Activated naive CD4-positive, alpha-beta T cell treated with anti-CD3 and anti-CD28 coated beads for 36 hours (primary cell): Measurements from ENCODE around the gene BTBD2. TPM values are rescaled to one million over a fixed set of nuclear protein-coding genes. Genes with fewer than 3 reads are reported as not detected.

Experiments used
- CTCF ChIA-PET: fragments of 350-600 bp; sonication (Branson Sonifier 250); formaldehyde crosslinking; loops from one replicate; lab custom pipeline; 2021; ENCODE audit warnings: antibody characterized with exemption; lab: Charles Lee
- DNase-seq: peaks from one replicate; pipeline ENCODE4 v3.0.0-alpha.2; 2020
- H3K27ac Mint-ChIP-seq: one replicate; pipeline ENCODE4 v1.8.0; 2021; ENCODE audit warnings: mild to moderate bottlenecking, mixed read lengths
- H3K27me3 Mint-ChIP-seq: one replicate; pipeline ENCODE4 v1.8.0; 2021; ENCODE audit warnings: low read depth, mixed read lengths
- H3K36me3 Mint-ChIP-seq: one replicate; pipeline ENCODE4 v1.8.0; 2021; ENCODE audit warnings: low read depth, mixed read lengths
- H3K4me1 Mint-ChIP-seq: one replicate; pipeline ENCODE4 v1.8.0; 2021; ENCODE audit warnings: low read depth, mixed read lengths
- H3K4me3 Mint-ChIP-seq: one replicate; pipeline ENCODE4 v1.8.0; 2021; ENCODE audit warnings: mild to moderate bottlenecking, moderate library complexity, mixed read lengths
- H3K9me3 Mint-ChIP-seq: one replicate; pipeline ENCODE4 v1.8.0; 2021; ENCODE audit warnings: mixed read lengths
- intact Hi-C: fragments of 100-400 bp; cut with micrococcal nuclease; formaldehyde crosslinking; loops from one replicate; pipeline ENCODE4 v1.15.1; 2023
- total RNA-seq, 2 experiments: library from RNA; stranded (reverse); gene quantifications; one replicate each; pipeline ENCODE4 v1.2.3, GENCODE V29; 2021

The BTBD2 gene
- total RNA-seq = 10 to 100 TPM; 37.0 to 49.0 TPM

DNA sequence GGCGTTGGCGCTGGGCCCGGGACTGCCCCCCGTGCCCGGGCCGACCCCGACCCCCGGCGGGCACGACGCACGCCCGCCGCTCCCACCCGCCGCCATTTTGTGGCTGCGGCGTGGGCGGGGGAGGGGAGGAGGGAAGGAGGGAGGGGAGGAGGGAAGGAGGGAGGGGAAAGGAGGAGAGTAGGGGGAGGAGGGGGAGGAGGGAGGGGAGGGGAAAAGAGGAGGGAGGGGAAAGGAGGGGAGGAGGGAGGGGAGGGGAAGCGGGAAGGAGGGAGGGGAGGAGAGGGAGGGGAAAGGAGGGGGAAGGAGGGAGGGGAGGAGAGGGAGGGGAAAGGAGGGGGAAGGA lies at the start of gene BTBD2:
TSS of gene BTBD2 (minus strand) at position 107 of the 343 bp plus-strand sequence. CDS start at position 96, 11 bp downstream.
- H3K27me3 Mint-ChIP-seq = no peaks in the 10 kb centered on the region
- peak; percentile 72 for DNase-seq
- intact Hi-C loops = loop anchor here (5.0 to 10.0 kb wide), 4 partner anchors 67 to 219 kb away; partner anchors contain the start of genes ADAT3, AP3D1, PLEKHJ1 and SCAMP4
- H3K27ac Mint-ChIP-seq = peak within 1 kb of the TSS; percentile 47
- peaks cover 6% of the 10 kb centered on the region for H3K36me3 Mint-ChIP-seq
- CTCF ChIA-PET = no interaction called here
- H3K4me1 Mint-ChIP-seq = peaks cover 17% of the 10 kb centered on the region
- H3K9me3 Mint-ChIP-seq = peaks cover 3% of the 10 kb centered on the region
- peak within 1 kb of the TSS; percentile 66 for H3K4me3 Mint-ChIP-seq

DNA sequence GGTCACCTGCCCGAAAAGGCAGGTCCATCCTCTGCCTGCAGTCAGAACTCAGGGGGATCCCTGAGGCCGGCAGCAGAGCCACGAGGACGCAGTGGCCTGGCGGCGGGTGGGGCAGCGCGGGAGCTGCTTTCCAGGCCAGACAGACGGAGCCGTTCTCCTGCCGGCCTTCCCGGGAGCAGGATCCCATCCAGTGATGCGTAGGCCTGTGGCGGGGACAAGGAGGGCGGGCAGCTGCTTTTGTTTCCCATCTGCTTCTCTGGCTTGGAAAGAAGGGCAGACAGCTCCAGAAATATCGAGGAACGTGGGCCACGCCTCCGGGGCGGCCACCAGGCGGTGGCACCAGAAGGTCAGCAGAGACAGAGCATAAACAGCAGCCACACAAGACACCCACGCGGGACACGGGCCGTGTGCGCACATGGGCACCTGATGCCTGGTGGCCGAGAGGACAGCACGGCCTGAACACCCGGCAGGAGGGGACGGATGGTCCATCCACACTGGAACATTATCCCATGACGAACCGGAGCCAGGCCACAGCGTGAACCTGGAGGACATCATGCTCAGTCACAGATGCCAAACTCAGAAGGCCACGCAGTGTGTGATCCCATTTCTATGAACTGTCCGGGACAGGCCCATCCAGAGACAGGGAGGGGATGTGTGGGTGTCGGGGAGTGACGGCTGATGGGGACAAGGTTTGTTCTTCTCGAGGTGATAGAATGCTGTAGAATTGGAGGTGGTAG lies 49.4 kb upstream of the BTBD2 start:
- intact Hi-C loops = loop anchor here (5.0 kb wide), 2 partner anchors 168 to 183 kb away; no protein-coding TSS in a partner anchor
- no peaks in the 10 kb centered on the region for H3K36me3 Mint-ChIP-seq
- H3K27me3 Mint-ChIP-seq = no peaks in the 10 kb centered on the region
- DNase-seq = no peak
- H3K9me3 Mint-ChIP-seq = no peaks in the 10 kb centered on the region
- peaks cover 20% of the 10 kb centered on the region for H3K4me1 Mint-ChIP-seq
- no peak overlapping the region for H3K4me3 Mint-ChIP-seq
- H3K27ac Mint-ChIP-seq = no peak overlapping the region
- CTCF ChIA-PET = no interaction called here

DNA sequence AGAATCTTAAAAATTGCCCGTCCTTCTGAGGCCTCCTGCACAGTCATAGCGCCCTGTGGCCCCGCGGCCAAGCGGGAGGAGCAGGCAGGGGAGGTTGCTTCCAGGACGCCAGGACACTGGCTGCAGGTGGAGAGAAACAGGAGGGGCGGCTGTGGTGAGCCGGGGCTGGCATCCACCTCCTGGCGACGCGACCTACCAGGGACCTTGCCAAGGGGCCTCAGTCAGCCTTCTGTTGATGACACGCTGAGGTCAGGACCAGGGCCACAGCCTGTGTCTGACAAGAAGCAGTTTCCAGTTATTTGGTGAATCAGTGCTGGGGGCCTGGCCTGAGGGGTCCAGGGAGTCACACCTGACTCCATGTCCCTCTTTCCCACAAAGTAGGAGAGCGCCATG lies 48.9 kb upstream of the BTBD2 start:
- no peak for DNase-seq
- CTCF ChIA-PET = no interaction called here
- no peaks in the 10 kb centered on the region for H3K9me3 Mint-ChIP-seq
- H3K36me3 Mint-ChIP-seq = no peaks in the 10 kb centered on the region
- peaks cover 19% of the 10 kb centered on the region for H3K4me1 Mint-ChIP-seq
- no peak overlapping the region for H3K27ac Mint-ChIP-seq
- H3K4me3 Mint-ChIP-seq = no peak overlapping the region
- intact Hi-C loops = loop anchor here (5.0 kb wide), 2 partner anchors 167 to 182 kb away; no protein-coding TSS in a partner anchor
- H3K27me3 Mint-ChIP-seq = no peaks in the 10 kb centered on the region

DNA sequence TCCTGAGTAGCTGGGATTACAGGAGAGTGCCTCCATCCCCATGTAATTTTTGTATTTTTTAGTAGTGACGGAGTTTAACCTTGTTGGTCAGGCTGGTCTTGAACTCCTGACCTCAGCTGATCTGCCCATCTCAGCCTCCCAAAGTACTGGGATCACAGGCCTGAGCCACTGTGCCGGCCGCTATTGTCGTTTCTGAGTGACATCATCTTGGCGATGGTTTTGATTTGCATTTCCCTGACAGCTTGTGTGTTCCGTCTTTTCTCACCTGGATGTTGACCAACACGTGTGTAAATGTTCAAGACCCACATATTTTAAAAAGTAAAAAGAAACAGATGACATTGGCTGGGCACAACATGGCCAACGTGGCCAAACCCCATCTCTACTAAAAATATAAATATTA lies 48.3 kb upstream of the BTBD2 start:
- Mint-ChIP-seq H3K9me3 (no peaks in the 10 kb centered on the region), H3K4me3 (no peak overlapping the region), H3K4me1 (peaks cover 23% of the 10 kb centered on the region), H3K36me3 (no peaks in the 10 kb centered on the region), H3K27ac (no peak overlapping the region), H3K27me3 (no peaks in the 10 kb centered on the region)
- no peak for DNase-seq
- CTCF ChIA-PET = no interaction called here
- intact Hi-C loops = loop anchor here (5.0 kb wide), 2 partner anchors 167 to 182 kb away; no protein-coding TSS in a partner anchor

DNA sequence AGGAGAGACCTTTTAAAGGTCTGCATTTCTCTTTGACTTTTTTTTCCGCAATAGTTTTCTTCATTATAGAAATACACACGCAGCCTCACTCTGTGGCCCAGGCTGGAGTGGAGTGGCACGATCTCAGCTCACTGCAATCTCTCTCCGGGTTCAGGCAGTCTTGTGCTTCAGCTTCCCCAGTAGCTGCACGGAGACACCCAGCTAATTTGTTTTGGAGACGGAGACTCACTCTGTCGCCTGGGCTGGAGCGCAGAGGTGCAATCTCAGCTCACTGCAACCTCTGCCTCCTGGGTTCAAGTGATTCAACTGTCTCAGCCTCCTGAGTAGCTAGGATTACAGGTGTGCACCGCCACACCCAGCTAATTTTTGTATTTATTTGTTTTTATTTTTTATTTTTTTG lies 47.3 kb upstream of the BTBD2 start:
- Mint-ChIP-seq H3K27ac (peak overlapping the region; percentile 34), H3K9me3 (no peaks in the 10 kb centered on the region), H3K4me3 (peak overlapping the region; percentile 87), H3K27me3 (no peaks in the 10 kb centered on the region), H3K36me3 (no peaks in the 10 kb centered on the region), H3K4me1 (peaks cover 29% of the 10 kb centered on the region)
- no peak for DNase-seq
- CTCF ChIA-PET = interaction anchor here (1.7 kb wide), 1 partner anchor 43 kb away, joined by 7 read pairs; no protein-coding TSS in a partner anchor
- intact Hi-C loops = loop anchor here (5.0 kb wide), 2 partner anchors 165 to 180 kb away; no protein-coding TSS in a partner anchor

DNA sequence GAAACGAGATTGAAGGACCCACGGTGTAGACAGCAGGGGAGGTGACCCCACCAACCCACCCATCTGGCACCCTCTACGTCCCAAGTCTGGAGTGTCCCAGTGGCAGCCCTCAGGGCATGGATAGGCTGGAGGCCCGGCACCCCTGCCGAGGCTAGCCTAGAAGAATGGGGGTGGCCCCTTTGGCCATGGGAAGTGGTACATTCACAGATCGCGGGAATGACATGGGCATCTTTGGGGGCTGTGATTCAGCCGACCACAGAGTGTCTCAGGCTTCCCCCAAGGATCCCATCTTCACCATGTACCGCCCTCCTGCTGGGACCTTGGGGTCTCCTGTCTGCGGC lies 46.8 kb upstream of the BTBD2 start:
- peak overlapping the region; percentile 87 for H3K4me3 Mint-ChIP-seq
- intact Hi-C loops = loop anchor here (5.0 kb wide), 2 partner anchors 165 to 180 kb away; no protein-coding TSS in a partner anchor
- CTCF ChIA-PET = interaction anchor here (0.8 to 1.7 kb wide), 2 partner anchors 33 to 43 kb away, joined by 3 to 7 read pairs; no protein-coding TSS in a partner anchor
- peak overlapping the region; percentile 86 for H3K27ac Mint-ChIP-seq
- H3K4me1 Mint-ChIP-seq = peaks cover 31% of the 10 kb centered on the region
- H3K27me3 Mint-ChIP-seq = no peaks in the 10 kb centered on the region
- no peaks in the 10 kb centered on the region for H3K9me3 Mint-ChIP-seq
- H3K36me3 Mint-ChIP-seq = no peaks in the 10 kb centered on the region
- DNase-seq = no peak

DNA sequence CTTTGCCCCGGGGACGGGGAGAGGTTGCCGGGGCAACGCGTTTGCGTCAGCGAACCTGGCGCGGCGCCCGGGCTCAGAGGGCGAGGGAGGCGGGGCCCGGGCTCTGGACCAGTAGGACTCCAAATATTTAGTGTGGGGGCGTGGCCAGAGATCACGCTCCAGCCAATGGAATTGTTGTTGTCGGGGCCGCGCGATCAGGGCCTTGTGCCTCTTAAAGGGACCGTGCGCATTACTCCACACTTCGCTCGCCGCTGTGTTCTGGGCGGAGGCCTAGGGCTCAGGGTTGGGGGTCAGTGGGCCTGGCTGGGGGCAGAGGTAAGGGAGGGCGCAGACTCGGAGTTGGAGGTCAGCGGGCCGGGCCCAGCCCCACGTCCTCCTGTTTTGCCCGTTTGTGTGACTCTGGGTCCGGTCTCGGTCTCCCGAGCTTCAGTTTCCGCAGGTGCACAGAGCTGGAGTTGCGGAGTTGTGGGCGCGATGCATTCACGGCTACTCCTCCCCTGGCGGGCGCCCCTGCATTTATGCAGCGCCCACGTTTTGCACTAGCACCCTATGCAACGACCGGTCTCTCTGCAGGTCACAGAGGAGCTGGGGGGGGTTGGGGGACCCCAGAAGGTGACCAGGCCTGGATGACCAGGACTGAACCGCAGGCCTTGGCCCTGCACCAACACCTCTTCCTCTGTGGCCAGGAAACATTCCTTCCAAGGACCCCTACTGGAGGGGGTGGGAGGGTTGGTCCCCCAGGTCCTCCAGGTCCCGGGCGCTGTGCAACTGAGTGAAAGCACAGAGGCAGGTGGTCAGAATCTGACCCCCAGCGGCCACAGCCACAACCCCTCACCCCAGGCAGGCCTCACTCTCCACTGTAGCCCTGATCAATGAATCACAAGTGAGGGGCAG lies 46.2 kb upstream of the BTBD2 start:
- DNase-seq = peak; percentile 99
- Mint-ChIP-seq H3K27me3 (no peaks in the 10 kb centered on the region), H3K27ac (peak overlapping the region; percentile 86), H3K4me3 (peak overlapping the region; percentile 87), H3K4me1 (peaks cover 36% of the 10 kb centered on the region), H3K9me3 (no peaks in the 10 kb centered on the region), H3K36me3 (no peaks in the 10 kb centered on the region)
- intact Hi-C loops = loop anchor here (1.0 to 5.0 kb wide), 7 partner anchors 10 to 179 kb away; partner anchors contain the start of genes AP3D1, IZUMO4, MKNK2 and MOB3A
- CTCF ChIA-PET = interaction anchor here (0.8 to 1.7 kb wide), 2 partner anchors 33 to 42 kb away, joined by 3 to 7 read pairs; no protein-coding TSS in a partner anchor

DNA sequence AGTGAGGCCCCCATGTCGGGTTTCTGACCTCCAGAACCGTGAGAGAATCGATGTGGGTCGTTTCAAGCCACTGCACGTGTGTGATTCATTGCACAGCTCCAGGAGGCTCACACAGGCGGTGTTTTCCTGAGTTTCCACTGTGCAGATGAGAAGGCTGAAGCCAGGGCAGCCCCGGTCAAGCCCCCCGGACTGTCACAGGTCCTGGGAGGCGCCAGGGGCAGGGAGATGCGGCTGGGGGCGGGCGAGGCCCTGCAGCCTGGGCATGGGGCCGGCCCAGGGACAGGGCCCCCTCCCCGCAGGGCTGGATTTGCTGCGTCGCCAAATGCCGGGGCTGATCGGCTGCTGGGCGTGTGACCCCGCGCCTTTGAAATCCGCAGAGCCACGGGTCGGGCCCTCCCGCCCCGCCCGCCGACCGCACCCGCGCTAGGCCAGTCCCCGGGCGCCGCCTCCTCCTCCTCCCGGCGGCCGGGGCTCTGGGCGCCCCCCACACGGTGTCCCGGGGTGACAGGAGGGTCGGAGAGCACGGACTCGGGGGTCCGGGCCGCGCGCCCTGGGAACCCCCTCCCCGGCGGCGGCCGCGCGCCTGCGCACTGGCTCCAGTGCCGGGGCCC lies 45.5 kb upstream of the BTBD2 start:
- CTCF ChIA-PET = interaction anchor here (0.8 to 1.7 kb wide), 3 partner anchors 9 to 41 kb away, joined by 3 to 7 read pairs (median 4); no protein-coding TSS in a partner anchor
- Mint-ChIP-seq H3K27me3 (no peaks in the 10 kb centered on the region), H3K9me3 (no peaks in the 10 kb centered on the region), H3K4me1 (peaks cover 41% of the 10 kb centered on the region), H3K27ac (peak overlapping the region; percentile 98), H3K4me3 (peak overlapping the region; percentile 87), H3K36me3 (no peaks in the 10 kb centered on the region)
- DNase-seq = no peak
- intact Hi-C loops = loop anchor here (1.0 to 5.0 kb wide), 7 partner anchors 10 to 179 kb away; partner anchors contain the start of genes AP3D1, IZUMO4, MKNK2 and MOB3A

DNA sequence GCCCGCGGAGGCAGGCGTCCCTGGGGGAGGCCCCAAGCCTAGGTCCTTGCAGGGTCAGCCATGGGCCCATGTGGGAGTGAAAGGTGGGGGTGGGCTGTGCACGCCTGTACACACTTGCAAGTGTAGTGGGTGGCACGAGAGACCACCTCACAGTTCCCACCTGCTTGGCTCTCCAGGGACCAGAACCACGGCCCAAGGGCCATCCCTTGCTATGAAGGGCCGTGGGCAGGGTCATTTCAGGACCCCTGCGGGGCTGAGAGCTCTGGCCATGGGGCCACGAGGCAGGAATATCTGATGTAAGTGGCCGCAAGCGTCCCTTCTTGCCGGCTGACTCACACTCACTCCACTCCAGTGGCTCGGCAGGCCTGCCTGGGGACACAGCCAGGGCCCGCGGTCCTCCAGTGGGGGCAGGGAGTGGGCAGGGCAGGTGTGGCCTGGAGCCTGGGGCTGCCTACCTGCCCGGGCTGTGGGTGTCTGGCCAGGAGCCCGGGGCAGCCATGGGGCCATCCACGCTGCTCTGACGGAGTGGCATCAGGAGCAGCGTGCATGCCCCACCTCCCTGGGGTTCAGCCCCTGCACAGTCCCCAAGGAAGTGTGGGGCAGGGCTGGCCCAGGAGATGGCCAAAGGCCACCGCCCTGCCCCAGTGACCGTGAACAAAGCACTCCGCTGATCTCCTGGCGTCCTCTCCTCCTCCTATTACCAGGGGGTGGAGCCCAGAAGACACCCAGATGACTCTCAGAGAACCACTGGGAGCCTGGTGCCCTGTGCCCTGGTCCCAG lies 44.1 kb upstream of the BTBD2 start:
- no peaks in the 10 kb centered on the region for H3K27me3 Mint-ChIP-seq
- CTCF ChIA-PET = no interaction called here
- DNase-seq = no peak
- H3K4me1 Mint-ChIP-seq = peaks cover 52% of the 10 kb centered on the region
- peak overlapping the region; percentile 81 for H3K4me3 Mint-ChIP-seq
- H3K27ac Mint-ChIP-seq = peak overlapping the region; percentile 98
- no peaks in the 10 kb centered on the region for H3K36me3 Mint-ChIP-seq
- intact Hi-C loops = loop anchor here (2.0 to 5.0 kb wide), 3 partner anchors 25 to 177 kb away; no protein-coding TSS in a partner anchor
- H3K9me3 Mint-ChIP-seq = no peaks in the 10 kb centered on the region

DNA sequence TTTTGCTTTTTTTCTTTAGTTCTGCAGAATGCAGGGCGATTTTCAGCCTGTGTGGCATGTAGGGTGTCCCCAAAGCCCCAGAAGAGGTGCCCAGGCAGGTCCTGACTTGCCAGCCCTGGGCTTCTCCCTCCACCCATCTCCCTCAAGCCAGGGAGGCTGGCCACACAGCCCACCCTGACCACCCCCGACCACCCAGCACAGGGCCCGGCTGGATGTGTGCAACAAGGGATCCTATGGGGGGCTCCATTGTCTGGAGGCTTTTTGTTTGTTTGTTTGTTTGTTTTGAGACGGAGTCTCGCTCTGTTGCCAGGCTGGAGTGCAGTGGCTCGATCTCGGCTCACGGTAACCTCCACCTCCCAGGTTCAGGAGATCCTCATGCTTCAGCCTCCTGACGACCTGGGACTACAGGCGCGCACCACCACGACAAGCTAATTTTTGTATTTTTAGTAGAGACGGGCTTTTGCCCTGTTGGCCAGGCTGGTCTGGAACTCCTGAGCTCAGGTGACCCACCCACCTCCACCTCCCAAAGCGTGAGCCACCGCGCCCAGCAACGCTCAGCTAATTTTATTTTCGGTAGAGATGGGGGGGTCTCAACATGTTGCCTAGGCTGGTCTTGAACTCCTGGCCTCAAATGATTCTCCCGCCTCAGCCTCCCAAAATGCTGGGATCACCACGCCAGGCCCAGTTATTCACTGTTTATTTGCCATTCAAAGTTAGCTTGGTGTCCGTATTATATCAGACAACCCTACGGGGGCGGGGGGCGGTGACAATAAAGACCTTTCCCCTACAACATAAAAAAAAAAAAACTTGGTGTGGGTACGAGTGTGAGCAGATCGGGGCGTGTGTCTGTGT lies 43.3 kb upstream of the BTBD2 start:
- no peaks in the 10 kb centered on the region for H3K27me3 Mint-ChIP-seq
- DNase-seq = no peak
- intact Hi-C loops = no loop called here
- CTCF ChIA-PET = no interaction called here
- no peaks in the 10 kb centered on the region for H3K9me3 Mint-ChIP-seq
- H3K27ac Mint-ChIP-seq = peak overlapping the region; percentile 81
- no peaks in the 10 kb centered on the region for H3K36me3 Mint-ChIP-seq
- no peak overlapping the region for H3K4me3 Mint-ChIP-seq
- peaks cover 55% of the 10 kb centered on the region for H3K4me1 Mint-ChIP-seq
